ENCODE data around the gene KEAP1. TPM values are rescaled to one million over a fixed set of nuclear protein-coding genes. Genes with fewer than 3 reads are reported as not detected.

Gene KEAP1
- total and polyA plus RNA-seq, 2 of the 13 experiments (the other 11 are each of a cell fraction or from before 2014, with no cell fraction given) = 56.7 to 72.9 TPM

GRCh38 chr19:10544242-10544752 lies 41.1 kb upstream of the KEAP1 start (continued):
- TF ChIP-seq ZNF318 (CRISPR knock-in tag; IDR thresholded peaks at IDR 0.05) = no peak
- no peak for TF ChIP-seq NR3C1 (CRISPR knock-in tag; IDR thresholded peaks at IDR 0.05)
- no peak for TF ChIP-seq ZNF276 (CRISPR knock-in tag; IDR thresholded peaks at IDR 0.05; ENCODE audit: low read depth)
- 0 out of 2 replicates have a peak, but pooled peaks have one; percentile 26 for TF ChIP-seq REPIN1 (CRISPR knock-in tag; IDR thresholded peaks at IDR 0.05; ENCODE audit: borderline replicate concordance, low read depth)
- no peak for TF ChIP-seq NFRKB (IDR thresholded peaks at IDR 0.05)
- peak; percentile 29 for TF ChIP-seq RBM39 (IDR thresholded peaks at IDR 0.05; ENCODE audit: low read depth, low read length, poor library complexity, severe bottlenecking)
- 0 out of 2 replicates have a peak, but pooled peaks have one; percentile 22 for TF ChIP-seq ZNF605 (CRISPR knock-in tag; IDR thresholded peaks at IDR 0.05)
- no peak; the same call in 1 of the 2 replicates for TF ChIP-seq THAP9 (CRISPR knock-in tag; IDR thresholded peaks at IDR 0.05; ENCODE audit: borderline replicate concordance)
- TF ChIP-seq ZNF30 (CRISPR knock-in tag; IDR thresholded peaks at IDR 0.05) = no peak
- no peak; the same call in 1 of the 2 replicates for TF ChIP-seq HIVEP1 (CRISPR knock-in tag; IDR thresholded peaks at IDR 0.05)
- no peak for TF ChIP-seq STAT5B (CRISPR knock-in tag; IDR thresholded peaks at IDR 0.05)
- no peak for TF ChIP-seq SOX5 (CRISPR knock-in tag; IDR thresholded peaks at IDR 0.05; ENCODE audit: borderline replicate concordance)
- peak; percentile 34; the same call in 1 of the 2 replicates for TF ChIP-seq HNF4A (CRISPR knock-in tag; IDR thresholded peaks at IDR 0.05)
- no peak for TF ChIP-seq NR1H2 (CRISPR knock-in tag; IDR thresholded peaks at IDR 0.05; ENCODE audit: borderline replicate concordance, low read depth)
- peak; percentile 70 for TF ChIP-seq ZNF24 (IDR thresholded peaks at IDR 0.05)
- no peak for TF ChIP-seq ZNF556 (CRISPR knock-in tag; IDR thresholded peaks at IDR 0.05; ENCODE audit: borderline replicate concordance)
- no peak for TF ChIP-seq ZFAT (CRISPR knock-in tag; conservative IDR thresholded peaks at IDR 0.05)
- no peak for TF ChIP-seq ZNF460 (CRISPR knock-in tag; IDR thresholded peaks at IDR 0.05; ENCODE audit: borderline replicate concordance)

All from HepG2 (cell line).